ENCODE measurements around the gene SMARCA2. TPM values are rescaled to one million over a fixed set of nuclear protein-coding genes. Genes with fewer than 3 reads are reported as not detected.
A peak's percentile ranks its signal among the peaks of the same experiment; 100 is the strongest.

SMARCA2 gene
- total RNA-seq, 1 experiment from 2014 or later: 77.6 TPM

DNA sequence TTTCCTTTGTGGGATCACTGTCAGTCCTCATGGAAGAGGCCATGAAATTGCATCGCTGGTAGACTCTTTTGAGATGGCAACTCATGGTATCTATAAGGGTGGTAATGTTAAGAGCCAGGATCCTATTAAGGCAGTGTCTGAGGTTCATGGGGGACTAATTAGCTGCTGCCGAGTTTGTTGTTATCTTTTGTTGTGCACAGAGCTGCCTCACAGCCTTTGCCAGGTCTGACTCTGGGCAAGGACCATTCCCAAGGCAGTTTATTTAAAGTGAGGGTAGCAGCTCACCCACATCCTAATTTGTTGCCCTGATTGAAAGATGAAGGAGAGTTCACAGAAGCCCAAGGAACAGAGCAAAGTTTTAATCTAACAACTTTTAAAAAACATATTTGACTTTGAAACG is 7.9 kb downstream of the SMARCA2 start:
- no peaks in the 10 kb centered on the region for H3K27me3 Mint-ChIP-seq (ENCODE audit: insufficient read depth, unreplicated experiment)
- TF ChIP-seq, protein P1, sequence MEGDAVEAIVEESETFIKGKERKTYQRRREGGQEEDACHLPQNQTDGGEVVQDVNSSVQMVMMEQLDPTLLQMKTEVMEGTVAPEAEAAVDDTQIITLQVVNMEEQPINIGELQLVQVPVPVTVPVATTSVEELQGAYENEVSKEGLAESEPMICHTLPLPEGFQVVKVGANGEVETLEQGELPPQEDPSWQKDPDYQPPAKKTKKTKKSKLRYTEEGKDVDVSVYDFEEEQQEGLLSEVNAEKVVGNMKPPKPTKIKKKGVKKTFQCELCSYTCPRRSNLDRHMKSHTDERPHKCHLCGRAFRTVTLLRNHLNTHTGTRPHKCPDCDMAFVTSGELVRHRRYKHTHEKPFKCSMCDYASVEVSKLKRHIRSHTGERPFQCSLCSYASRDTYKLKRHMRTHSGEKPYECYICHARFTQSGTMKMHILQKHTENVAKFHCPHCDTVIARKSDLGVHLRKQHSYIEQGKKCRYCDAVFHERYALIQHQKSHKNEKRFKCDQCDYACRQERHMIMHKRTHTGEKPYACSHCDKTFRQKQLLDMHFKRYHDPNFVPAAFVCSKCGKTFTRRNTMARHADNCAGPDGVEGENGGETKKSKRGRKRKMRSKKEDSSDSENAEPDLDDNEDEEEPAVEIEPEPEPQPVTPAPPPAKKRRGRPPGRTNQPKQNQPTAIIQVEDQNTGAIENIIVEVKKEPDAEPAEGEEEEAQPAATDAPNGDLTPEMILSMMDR (IDR thresholded peaks at IDR 0.05; ENCODE audit: unreplicated experiment): no peak
- DNase-seq (ENCODE audit: unreplicated experiment): no peak
- peaks cover 5% of the 10 kb centered on the region for H3K36me3 Mint-ChIP-seq (ENCODE audit: insufficient read depth, unreplicated experiment)
- H3K4me3 Mint-ChIP-seq (ENCODE audit: unreplicated experiment): no peak overlapping the region
- ChIA-PET CTCF (interaction anchor here (0.8 kb wide), 1 partner anchor 81 kb away, joined by 4 read pairs; no protein-coding TSS in a partner anchor), POLR2A (interaction anchor here (1.0 kb wide), 1 partner anchor 8 kb away, joined by 3 read pairs; the partner anchor contains the start of gene SMARCA2)
- intact Hi-C loops (cut with micrococcal nuclease): no loop called here
- H3K9me3 Mint-ChIP-seq (ENCODE audit: unreplicated experiment): no peaks in the 10 kb centered on the region
- H3K4me1 Mint-ChIP-seq (ENCODE audit: insufficient read depth, unreplicated experiment): peaks cover 35% of the 10 kb centered on the region
- no TSS peak for BruUV-seq (replicated peaks)
- no peak overlapping the region for H3K27ac Mint-ChIP-seq (ENCODE audit: low read depth, unreplicated experiment)

GRCh38 chr9:2023532-2023931 is 8.4 kb downstream of the SMARCA2 start:
- H3K9me3 Mint-ChIP-seq (ENCODE audit: unreplicated experiment): no peaks in the 10 kb centered on the region
- H3K27ac Mint-ChIP-seq (ENCODE audit: low read depth, unreplicated experiment): no peak overlapping the region
- H3K27me3 Mint-ChIP-seq (ENCODE audit: insufficient read depth, unreplicated experiment): no peaks in the 10 kb centered on the region
- H3K4me3 Mint-ChIP-seq (ENCODE audit: unreplicated experiment): no peak overlapping the region
- H3K4me1 Mint-ChIP-seq (ENCODE audit: insufficient read depth, unreplicated experiment): peaks cover 31% of the 10 kb centered on the region
- no peak for DNase-seq (ENCODE audit: unreplicated experiment)
- TF ChIP-seq, protein P1 (IDR thresholded peaks at IDR 0.05; ENCODE audit: unreplicated experiment): no peak
- BruUV-seq (replicated peaks): no TSS peak
- H3K36me3 Mint-ChIP-seq (ENCODE audit: insufficient read depth, unreplicated experiment): peaks cover 5% of the 10 kb centered on the region
- intact Hi-C loops (cut with micrococcal nuclease): no loop called here
- POLR2A ChIA-PET: interaction anchor here (1.0 kb wide), 1 partner anchor 9 kb away, joined by 3 read pairs; the partner anchor contains the start of gene SMARCA2
- CTCF ChIA-PET: no interaction called here

DNA sequence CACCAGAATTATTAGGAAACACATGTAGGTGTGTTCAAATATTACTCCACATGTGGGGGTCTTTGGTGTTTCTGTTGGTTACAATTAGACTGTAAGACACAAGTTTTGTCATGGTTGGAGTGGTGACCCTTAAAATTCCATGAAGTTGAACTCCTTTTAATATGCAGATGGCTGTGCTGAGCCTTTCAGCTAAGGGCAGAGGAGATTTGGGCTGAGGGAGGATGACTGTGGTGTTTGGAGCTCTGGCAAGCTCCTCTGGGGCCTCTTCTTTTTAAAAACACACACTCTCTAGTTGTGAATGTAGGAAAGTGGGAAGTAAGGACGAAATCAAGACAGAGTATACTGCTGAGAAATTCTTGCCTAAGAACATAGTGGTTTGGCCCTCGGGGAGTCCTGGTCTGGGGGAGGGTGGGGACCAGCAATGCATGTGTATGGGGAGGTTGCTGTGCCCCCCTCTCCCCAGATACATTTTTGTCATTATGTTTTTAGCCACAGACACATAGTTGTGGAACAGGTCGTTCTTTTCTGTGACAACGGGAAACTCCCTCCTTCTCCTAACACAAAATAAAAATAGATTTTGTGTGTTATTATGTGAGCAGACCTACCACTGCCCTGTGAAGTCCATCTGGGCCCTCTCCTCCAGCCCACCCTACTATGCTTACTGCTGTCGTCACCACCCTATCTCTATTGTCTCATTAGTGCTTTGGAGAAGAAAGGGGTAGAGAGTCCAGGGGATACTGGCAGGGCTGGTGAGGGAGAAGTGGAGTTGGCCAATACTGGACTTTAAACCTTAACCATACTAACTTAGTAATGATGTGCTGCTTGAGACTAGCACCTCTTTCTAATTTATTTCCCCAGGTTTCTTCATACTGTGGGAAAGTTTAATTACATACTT is 10.0 kb downstream of the SMARCA2 start:
- CTCF ChIA-PET: no interaction called here
- POLR2A ChIA-PET: interaction anchor here (0.5 kb wide), 2 partner anchors 10 to 73 kb away, joined by 3 read pairs; no protein-coding TSS in a partner anchor
- intact Hi-C loops (cut with micrococcal nuclease): no loop called here
- H3K36me3 Mint-ChIP-seq (ENCODE audit: insufficient read depth, unreplicated experiment): peaks cover 9% of the 10 kb centered on the region
- BruUV-seq (replicated peaks): no TSS peak
- H3K27me3 Mint-ChIP-seq (ENCODE audit: insufficient read depth, unreplicated experiment): no peaks in the 10 kb centered on the region
- DNase-seq (ENCODE audit: unreplicated experiment): no peak
- peaks cover 21% of the 10 kb centered on the region for H3K4me1 Mint-ChIP-seq (ENCODE audit: insufficient read depth, unreplicated experiment)
- no peaks in the 10 kb centered on the region for H3K9me3 Mint-ChIP-seq (ENCODE audit: unreplicated experiment)
- peak overlapping the region; percentile 86 for H3K27ac Mint-ChIP-seq (ENCODE audit: low read depth, unreplicated experiment)
- TF ChIP-seq, protein P1 (IDR thresholded peaks at IDR 0.05; ENCODE audit: unreplicated experiment): no peak
- H3K4me3 Mint-ChIP-seq (ENCODE audit: unreplicated experiment): no peak overlapping the region

DNA sequence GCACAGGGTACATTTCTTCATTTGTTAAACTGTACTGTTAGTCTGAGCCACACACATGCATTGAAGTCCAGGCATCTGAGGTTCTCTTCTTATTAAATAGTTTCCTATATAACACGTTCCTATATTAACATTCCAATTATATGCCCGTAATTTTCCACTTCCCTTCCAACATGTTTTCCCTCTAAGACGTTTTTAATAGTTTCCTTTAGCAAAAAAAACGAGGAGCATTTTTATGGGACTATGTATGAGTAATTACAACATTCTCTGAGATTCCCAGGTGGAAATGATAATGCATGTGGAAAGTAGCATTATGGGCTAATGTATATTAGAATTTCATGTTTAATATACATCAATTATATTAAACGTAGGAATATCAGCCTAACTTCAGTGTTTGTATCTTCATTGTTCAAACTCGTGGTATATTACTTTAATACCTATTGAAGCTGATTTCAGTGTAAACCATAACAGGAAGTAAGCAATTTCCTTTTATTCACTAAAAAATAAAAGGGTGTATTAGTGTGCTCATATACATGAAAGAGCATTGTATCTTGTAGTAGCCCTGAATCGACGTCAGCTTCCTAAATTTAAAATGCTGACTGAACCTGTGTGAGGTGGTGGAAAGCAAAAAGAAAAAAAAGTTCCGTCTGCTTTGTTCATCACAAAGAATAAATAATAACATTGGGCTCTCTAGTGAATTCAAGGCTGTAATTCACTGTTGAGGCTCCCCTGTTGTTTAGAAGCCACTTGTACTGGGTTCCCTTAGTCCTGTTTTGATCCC is 11.3 kb downstream of the SMARCA2 start:
- DNase-seq (ENCODE audit: unreplicated experiment): no peak
- H3K9me3 Mint-ChIP-seq (ENCODE audit: unreplicated experiment): no peaks in the 10 kb centered on the region
- H3K4me3 Mint-ChIP-seq (ENCODE audit: unreplicated experiment): no peak overlapping the region
- peaks cover 14% of the 10 kb centered on the region for H3K36me3 Mint-ChIP-seq (ENCODE audit: insufficient read depth, unreplicated experiment)
- intact Hi-C loops (cut with micrococcal nuclease): no loop called here
- TF ChIP-seq, protein P1 (IDR thresholded peaks at IDR 0.05; ENCODE audit: unreplicated experiment): no peak
- no peaks in the 10 kb centered on the region for H3K27me3 Mint-ChIP-seq (ENCODE audit: insufficient read depth, unreplicated experiment)
- peaks cover 28% of the 10 kb centered on the region for H3K4me1 Mint-ChIP-seq (ENCODE audit: insufficient read depth, unreplicated experiment)
- POLR2A ChIA-PET: interaction anchor here (2.3 kb wide), 1 partner anchor 8 kb away, joined by 14 read pairs; no protein-coding TSS in a partner anchor
- no TSS peak for BruUV-seq (replicated peaks)
- CTCF ChIA-PET: interaction anchor here (0.7 kb wide), 1 partner anchor 24 kb away, joined by 3 read pairs; no protein-coding TSS in a partner anchor
- H3K27ac Mint-ChIP-seq (ENCODE audit: low read depth, unreplicated experiment): no peak overlapping the region

All from MCF 10A (cell line).